ENCODE measurements around the gene HMX1.

The HMX1 gene

DNA sequence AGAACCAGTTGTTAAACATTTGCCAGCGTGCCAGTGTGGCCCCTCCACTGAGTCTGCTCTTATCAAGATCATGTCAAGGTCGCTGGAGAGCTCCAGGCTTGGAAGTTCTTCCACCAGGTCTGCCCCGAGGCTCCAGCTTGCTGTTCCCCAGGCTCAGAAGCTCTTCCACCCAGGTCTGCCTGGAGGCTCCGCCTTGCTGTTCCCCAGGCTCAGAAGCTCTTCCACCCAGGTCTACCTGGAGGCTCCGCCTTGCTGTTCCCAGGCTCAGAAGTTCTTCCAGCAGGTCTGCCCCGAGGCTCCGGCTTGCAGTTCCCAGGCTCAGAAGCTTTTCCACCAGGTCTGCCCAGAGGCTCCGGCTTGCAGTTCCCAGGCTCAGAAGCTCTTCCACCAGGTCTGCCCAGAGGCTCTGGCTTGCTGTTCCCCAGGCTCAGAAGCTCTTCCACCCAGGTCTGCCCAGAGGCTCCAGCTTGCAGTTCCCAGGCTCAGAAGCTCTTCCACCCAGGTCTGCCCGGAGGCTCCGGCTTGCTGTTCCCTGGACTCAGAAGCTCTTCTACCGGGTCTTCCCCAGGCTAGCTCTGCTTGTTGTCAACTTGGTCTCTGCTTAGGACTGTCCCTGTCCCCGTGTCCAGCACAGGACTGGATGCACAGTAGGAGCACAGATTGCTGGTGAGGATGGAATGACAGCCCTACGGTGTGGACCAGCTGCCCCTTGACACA, 54.4 kb downstream of the HMX1 start:
- no peak for DNase-seq
